Activated CD8-positive, alpha-beta T cell treated with anti-CD3 and anti-CD28 coated beads, Interleukin-2, amount 10 ng/mL, durations not matched to agents 7 days and 5 days (primary cell): ENCODE data around the gene CHTF8. TPM values are rescaled to one million over a fixed set of nuclear protein-coding genes. Genes with fewer than 3 reads are reported as not detected.
A peak's percentile ranks its signal among the peaks of the same experiment; 100 is the strongest.

Experiments used
- ATAC-seq: fragments of 150-1000 bp; cut with Tn5 transposase; one replicate; pipeline ENCODE4 v1.10.0; 2021; ENCODE audit warnings: moderate library complexity
- CTCF ChIA-PET: fragments of 350-600 bp; sonication (Branson Sonifier 250); formaldehyde crosslinking; loops from one replicate; lab custom pipeline; 2021; ENCODE audit warnings: antibody characterized with exemption; lab: Charles Lee
- POLR2A ChIA-PET: fragments of 350-600 bp; sonication (Branson Sonifier 250); formaldehyde crosslinking; loops from one replicate; lab custom pipeline; 2021; ENCODE audit warnings: antibody characterized with exemption; lab: Charles Lee
- DNase-seq: peaks from one replicate; pipeline ENCODE4 v3.0.0-alpha.2; 2020
- H3K27ac Mint-ChIP-seq: one replicate; pipeline ENCODE4 v1.8.0; 2021; ENCODE audit warnings: mild to moderate bottlenecking, mixed read lengths
- H3K27me3 Mint-ChIP-seq: one replicate; pipeline ENCODE4 v1.8.0; 2021; ENCODE audit warnings: low read depth, mixed read lengths
- H3K36me3 Mint-ChIP-seq: one replicate; pipeline ENCODE4 v1.8.0; 2021; ENCODE audit warnings: low read depth, mixed read lengths
- H3K4me1 Mint-ChIP-seq: one replicate; pipeline ENCODE4 v1.8.0; 2021; ENCODE audit warnings: low read depth, mixed read lengths
- H3K4me3 Mint-ChIP-seq: one replicate; pipeline ENCODE4 v1.8.0; 2021; ENCODE audit warnings: mild to moderate bottlenecking, mixed read lengths
- H3K9me3 Mint-ChIP-seq: one replicate; pipeline ENCODE4 v1.8.0; 2022; ENCODE audit warnings: mixed read lengths; ENCODE audit not compliant: insufficient read depth
- total RNA-seq, 2 experiments: library from RNA; stranded (reverse); gene quantifications; one replicate each; pipeline ENCODE4 v1.2.3, GENCODE V29; 2021

The CHTF8 gene
- total RNA-seq, 2 experiments from 2014 or later = 132 to 143 TPM

DNA sequence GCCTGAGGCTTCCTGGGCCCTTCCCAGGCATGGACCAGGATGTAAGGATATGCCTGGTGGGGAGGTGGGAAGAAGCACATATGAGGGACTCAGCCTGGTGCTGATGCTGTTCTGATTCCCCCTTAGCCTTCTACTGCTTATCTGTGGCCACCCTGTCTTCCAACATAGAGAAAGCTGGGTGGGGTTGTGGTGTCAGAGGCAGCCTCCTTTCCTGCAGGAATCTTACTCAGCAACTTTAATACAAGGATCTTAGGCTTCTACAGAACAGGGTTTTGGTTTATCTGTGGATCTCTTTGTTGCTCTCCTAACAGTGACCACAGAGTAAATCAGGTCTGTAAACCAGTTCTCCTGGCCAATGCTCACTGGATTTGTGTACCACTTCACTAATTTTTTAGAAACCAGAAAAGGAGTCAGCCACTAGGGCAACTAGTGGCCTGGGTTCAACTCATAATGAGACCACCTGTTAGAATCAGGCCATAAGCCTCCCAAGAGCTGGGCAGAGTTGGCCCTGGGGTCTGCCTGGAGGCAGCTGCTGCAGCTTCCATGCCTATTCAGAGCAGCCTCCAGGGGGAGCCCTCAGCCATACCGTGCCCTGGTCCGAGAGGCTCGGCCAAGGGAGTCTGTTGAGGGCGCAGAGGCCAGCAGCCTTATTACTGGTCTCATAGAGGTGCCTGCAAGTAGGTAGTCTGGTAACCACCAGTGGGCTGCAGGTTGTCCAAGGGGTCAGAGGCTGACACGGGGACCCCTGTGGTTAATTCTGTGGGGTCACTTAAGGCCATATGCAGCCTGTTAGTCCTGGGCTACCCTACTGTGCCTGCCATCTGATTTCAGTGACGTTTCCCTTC is 19.9 kb downstream of the CHTF8 start:
- peak; percentile 72 for ATAC-seq
- CTCF ChIA-PET = interaction anchor here (0.6 to 4.5 kb wide), 11 partner anchors 8 to 522 kb away, joined by 3 to 49 read pairs (median 4); no protein-coding TSS in a partner anchor
- no peak overlapping the region for H3K27ac Mint-ChIP-seq
- POLR2A ChIA-PET = no interaction called here
- H3K9me3 Mint-ChIP-seq = no peaks in the 10 kb centered on the region
- H3K36me3 Mint-ChIP-seq = peaks cover 4% of the 10 kb centered on the region
- peaks cover 8% of the 10 kb centered on the region for H3K4me1 Mint-ChIP-seq
- peak; percentile 61 for DNase-seq
- H3K4me3 Mint-ChIP-seq = no peak overlapping the region
- H3K27me3 Mint-ChIP-seq = peaks cover 8% of the 10 kb centered on the region

DNA sequence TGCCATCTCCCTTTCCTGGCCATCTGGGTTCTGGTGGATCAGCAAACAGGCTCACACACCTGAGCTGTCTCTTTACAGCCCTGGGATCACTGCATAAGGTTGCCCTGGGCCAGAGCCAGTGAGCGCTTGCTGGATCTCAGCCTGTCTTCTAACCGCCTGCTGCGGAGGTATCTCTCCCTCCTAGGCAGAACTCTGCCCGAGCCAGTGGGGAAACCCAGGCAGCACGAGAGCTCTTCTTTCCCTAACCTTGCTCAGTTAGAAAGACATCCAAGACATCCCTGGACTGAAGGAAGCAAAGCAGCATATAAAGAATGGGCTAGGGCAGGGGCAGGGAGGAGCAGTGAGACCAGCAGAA is 20.5 kb downstream of the CHTF8 start:
- Mint-ChIP-seq H3K36me3 (peaks cover 3% of the 10 kb centered on the region), H3K27me3 (peaks cover 13% of the 10 kb centered on the region), H3K4me3 (no peak overlapping the region), H3K27ac (no peak overlapping the region), H3K4me1 (peaks cover 9% of the 10 kb centered on the region), H3K9me3 (no peaks in the 10 kb centered on the region)
- CTCF ChIA-PET = interaction anchor here (0.8 to 4.5 kb wide), 4 partner anchors 9 to 61 kb away, joined by 3 to 49 read pairs (median 4); no protein-coding TSS in a partner anchor
- ATAC-seq (no peak), DNase-seq (no peak)
- POLR2A ChIA-PET = no interaction called here

DNA sequence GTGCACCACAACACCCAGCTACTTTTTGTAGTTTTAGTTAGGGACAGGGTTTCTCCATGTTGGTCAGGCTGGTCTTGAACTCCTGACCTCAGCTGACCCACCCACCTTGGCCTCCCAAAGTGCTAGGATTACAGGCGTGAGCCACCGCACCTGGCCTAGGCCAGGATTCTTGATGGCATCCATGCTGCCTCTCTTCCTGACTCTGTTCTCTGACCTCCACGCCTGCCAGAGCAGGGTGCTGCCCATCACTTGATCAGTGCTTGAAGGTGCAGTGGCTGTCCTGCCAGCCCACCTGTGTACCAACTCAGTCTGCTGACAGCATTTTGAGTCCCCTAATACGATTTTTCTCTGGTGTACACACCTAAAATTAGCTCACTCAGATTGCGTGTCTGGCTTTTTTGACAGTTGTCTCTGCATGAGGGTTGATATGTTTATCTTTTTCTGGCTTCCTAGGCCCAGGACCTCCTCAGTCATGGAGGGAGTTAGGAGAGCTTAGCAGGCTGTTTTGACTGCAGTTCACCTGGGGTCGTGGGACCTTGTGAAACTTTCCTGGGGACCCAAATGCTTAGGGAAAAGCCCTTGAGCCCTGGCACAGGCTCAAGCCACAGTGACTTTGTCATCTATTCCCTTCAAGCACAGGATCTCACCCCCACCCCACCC is 21.0 kb downstream of the CHTF8 start:
- Mint-ChIP-seq H3K36me3 (peaks cover 3% of the 10 kb centered on the region), H3K27ac (no peak overlapping the region), H3K4me1 (peaks cover 11% of the 10 kb centered on the region), H3K9me3 (no peaks in the 10 kb centered on the region), H3K27me3 (peaks cover 15% of the 10 kb centered on the region), H3K4me3 (no peak overlapping the region)
- no peak for ATAC-seq
- ChIA-PET POLR2A (interaction anchor here (0.6 kb wide), 1 partner anchor 28 kb away, joined by 3 read pairs; no protein-coding TSS in a partner anchor), CTCF (interaction anchor here (1.0 to 4.5 kb wide), 3 partner anchors 13 to 61 kb away, joined by 3 to 49 read pairs (median 3); no protein-coding TSS in a partner anchor)
- no peak for DNase-seq

DNA sequence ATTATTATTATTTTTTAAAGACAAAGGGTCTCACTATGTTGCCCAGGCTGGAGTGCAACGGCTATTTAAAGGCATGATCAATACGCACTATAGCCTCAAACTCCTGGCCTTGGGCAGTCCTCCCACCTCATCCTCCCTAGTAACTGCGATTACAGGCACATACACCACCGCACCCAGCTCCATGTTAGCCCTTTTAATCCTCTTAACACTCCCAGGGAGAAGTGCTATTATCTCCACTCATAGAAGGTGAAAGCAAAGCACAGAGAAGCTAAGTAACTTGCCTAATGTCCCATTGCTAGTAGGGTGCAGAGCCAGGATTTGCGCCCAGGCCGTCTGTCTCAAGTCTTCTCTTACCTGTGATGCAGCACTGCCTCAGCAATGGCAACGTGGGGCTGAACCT is 22.0 kb downstream of the CHTF8 start:
- Mint-ChIP-seq H3K9me3 (no peaks in the 10 kb centered on the region), H3K27me3 (peaks cover 19% of the 10 kb centered on the region), H3K36me3 (peaks cover 3% of the 10 kb centered on the region), H3K4me3 (no peak overlapping the region), H3K27ac (no peak overlapping the region), H3K4me1 (peaks cover 15% of the 10 kb centered on the region)
- DNase-seq = no peak
- no peak for ATAC-seq
- POLR2A ChIA-PET = no interaction called here
- CTCF ChIA-PET = interaction anchor here (4.5 kb wide), 1 partner anchor 14 kb away, joined by 49 read pairs; no protein-coding TSS in a partner anchor

DNA sequence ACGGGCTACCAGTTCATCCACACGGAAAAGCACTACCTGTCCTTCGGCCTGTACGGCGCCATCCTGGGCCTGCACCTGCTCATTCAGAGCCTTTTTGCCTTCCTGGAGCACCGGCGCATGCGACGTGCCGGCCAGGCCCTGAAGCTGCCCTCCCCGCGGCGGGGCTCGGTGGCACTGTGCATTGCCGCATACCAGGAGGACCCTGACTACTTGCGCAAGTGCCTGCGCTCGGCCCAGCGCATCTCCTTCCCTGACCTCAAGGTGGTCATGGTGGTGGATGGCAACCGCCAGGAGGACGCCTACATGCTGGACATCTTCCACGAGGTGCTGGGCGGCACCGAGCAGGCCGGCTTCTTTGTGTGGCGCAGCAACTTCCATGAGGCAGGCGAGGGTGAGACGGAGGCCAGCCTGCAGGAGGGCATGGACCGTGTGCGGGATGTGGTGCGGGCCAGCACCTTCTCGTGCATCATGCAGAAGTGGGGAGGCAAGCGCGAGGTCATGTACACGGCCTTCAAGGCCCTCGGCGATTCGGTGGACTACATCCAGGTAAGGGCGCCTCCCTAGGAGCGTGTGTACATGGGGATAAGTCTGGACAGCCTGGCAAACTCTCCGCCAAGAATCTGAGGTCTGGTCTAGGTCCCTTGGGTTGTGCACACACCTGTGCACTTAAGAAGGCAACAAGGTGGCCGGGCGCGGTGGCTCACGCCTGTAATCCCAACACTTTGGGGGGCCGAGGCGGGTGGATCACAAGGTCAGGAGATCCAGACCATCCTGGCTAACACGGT is 22.7 kb downstream of the CHTF8 start:
- Mint-ChIP-seq H3K27ac (no peak overlapping the region), H3K4me3 (no peak overlapping the region), H3K4me1 (peaks cover 18% of the 10 kb centered on the region), H3K36me3 (peaks cover 3% of the 10 kb centered on the region), H3K27me3 (peaks cover 23% of the 10 kb centered on the region), H3K9me3 (no peaks in the 10 kb centered on the region)
- POLR2A ChIA-PET = interaction anchor here (0.6 kb wide), 1 partner anchor 37 kb away, joined by 3 read pairs; no protein-coding TSS in a partner anchor
- DNase-seq (no peak), ATAC-seq (no peak)
- CTCF ChIA-PET = interaction anchor here (4.5 kb wide), 1 partner anchor 14 kb away, joined by 49 read pairs; no protein-coding TSS in a partner anchor

DNA sequence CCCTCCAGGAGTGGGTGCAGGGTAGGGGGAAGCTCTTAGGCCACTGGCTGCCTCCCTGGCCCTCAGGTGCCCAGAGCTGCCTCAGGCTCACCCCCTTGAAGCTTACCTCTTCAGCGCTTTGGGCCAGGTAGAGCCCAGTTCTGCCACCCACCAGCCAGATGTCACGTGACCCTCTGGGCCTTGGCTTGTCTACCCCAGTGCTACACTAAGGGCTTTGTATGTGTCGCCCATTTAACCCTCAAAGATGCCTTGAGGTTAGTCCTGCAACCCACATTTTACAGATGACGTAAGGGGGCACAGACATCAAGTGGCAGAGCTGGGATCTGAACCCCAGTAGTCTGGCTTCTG is 23.5 kb downstream of the CHTF8 start:
- Mint-ChIP-seq H3K4me1 (peaks cover 20% of the 10 kb centered on the region), H3K9me3 (no peaks in the 10 kb centered on the region), H3K27me3 (peaks cover 25% of the 10 kb centered on the region), H3K36me3 (peaks cover 3% of the 10 kb centered on the region), H3K4me3 (no peak overlapping the region), H3K27ac (no peak overlapping the region)
- POLR2A ChIA-PET = interaction anchor here (0.5 kb wide), 1 partner anchor 23 kb away, joined by 5 read pairs; no protein-coding TSS in a partner anchor
- DNase-seq (no peak), ATAC-seq (no peak)
- CTCF ChIA-PET = no interaction called here

DNA sequence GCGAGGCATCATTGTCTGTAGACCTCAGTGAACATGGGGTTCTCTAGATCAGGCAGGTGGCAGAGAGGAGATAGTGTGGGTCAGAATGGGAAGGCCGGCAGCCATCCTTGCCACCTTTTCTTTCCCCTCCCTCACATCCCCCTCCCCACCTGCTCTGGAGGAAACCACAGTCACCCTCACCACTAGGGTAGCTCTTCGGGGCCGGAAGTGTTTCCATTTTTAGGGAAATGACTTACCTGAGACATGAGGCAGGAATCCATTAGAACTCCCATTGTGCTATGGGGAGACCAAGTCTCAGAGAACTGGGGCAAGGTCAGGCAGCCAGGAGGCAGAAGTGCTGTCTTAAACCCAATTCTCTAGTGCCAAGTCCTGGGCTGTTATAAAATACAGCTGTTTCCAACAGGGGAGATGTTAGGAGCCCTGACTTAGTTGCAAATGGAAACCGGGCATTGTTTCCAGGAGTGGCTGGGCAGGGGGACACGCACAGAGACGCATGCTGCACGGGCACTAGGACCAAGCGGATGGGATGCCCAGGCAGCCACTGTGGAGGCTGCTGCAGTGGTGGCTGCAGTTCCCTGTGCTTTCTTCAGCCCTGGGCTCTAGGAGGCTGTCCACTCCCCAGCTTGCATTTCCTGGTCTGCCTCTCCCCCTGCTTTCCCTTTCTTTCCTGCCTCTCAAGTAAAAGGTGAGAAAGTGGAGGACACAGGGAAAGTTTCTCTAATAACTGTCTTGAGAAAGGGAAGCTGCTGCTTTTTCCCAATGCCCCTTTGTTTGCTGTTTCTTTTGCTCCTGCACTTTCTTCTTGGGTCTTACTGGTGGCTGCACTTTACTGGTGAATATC is 24.1 kb downstream of the CHTF8 start:
- ATAC-seq (no peak), DNase-seq (no peak)
- CTCF ChIA-PET = interaction anchor here (1.2 to 1.4 kb wide), 3 partner anchors 15 to 587 kb away, joined by 3 to 5 read pairs (median 5); no protein-coding TSS in a partner anchor
- Mint-ChIP-seq H3K4me1 (peaks cover 20% of the 10 kb centered on the region), H3K27ac (no peak overlapping the region), H3K4me3 (no peak overlapping the region), H3K9me3 (no peaks in the 10 kb centered on the region), H3K36me3 (peaks cover 3% of the 10 kb centered on the region), H3K27me3 (peaks cover 29% of the 10 kb centered on the region)
- POLR2A ChIA-PET = no interaction called here

DNA sequence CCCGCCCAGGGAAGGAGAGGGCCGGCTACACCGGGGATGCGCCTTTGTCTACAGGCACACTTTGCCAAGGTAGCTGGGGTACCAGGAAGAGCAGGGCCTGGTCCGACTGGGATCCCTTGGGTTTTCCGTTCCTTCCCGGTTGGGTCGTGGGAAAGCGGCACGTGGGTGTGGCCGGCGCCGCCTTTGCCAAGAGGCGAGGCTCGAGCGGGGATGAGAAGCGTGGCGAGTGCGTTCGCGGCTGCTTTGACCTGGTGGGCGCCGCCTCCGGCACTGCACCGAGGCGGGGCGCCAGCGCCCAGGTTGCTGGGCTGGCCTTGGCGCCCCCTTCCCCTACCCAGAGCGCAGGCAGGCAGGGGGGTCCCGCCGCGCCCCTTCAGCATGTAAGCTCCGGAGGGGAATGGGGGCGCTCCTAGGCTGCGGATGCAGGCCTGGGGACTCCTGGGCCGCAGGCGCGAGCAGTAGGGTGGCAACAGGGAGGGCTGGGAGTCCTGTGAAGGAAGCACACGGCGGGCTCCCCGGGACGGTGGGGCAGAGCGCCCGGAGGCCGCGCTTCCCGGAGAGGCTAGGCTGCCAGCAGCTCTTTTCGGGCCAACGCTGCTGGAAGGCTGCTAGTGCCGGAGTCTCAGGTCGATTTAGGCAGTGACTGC is 24.9 kb downstream of the CHTF8 start:
- DNase-seq (no peak), ATAC-seq (no peak)
- Mint-ChIP-seq H3K36me3 (peaks cover 3% of the 10 kb centered on the region), H3K27me3 (peaks cover 35% of the 10 kb centered on the region), H3K27ac (no peak overlapping the region), H3K4me3 (peak overlapping the region; percentile 40), H3K9me3 (no peaks in the 10 kb centered on the region), H3K4me1 (peaks cover 20% of the 10 kb centered on the region)
- ChIA-PET CTCF (interaction anchor here (1.2 to 1.4 kb wide), 3 partner anchors 16 to 587 kb away, joined by 3 to 5 read pairs (median 5); no protein-coding TSS in a partner anchor), POLR2A (no interaction called here)

DNA sequence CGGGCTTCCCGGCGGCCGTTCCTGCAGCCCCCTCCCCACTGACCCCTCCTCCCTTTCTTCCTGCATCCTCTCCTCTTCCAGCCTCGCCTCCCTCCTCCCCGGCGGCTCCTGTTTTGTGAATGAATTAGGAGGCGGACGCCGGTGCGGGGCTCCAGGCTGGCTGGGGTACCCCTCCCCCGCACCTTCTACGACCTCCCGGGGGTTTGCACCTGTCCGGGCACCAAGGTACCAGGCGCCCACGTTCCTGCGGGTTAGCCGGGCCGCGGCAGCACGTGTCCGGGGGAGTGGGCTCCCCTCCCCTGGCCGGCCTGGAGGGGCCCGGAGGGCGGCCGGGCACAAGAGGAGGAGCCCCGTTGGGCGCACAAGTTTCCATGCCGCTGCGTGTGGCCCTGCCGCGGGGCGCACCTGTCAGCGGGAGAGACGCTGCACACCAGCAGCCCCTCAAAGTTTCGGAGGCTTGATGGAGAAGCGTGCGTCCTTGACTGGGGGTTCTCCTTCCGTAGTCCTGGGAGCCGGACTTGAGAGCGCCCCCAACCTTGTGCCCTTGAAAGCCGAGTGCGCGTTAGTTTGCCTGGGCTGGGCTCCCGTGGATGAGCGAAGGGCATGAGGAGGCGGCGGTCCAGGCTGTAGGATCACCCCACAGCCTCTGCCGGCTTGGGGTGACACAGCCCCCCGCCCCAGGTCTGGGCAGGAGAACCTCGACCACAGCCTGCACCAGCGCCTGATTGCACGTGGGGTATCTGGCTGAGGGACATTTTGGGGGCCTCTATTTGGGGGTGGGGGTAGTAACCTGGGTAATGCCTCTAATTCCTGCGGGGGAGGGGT is 25.7 kb downstream of the CHTF8 start:
- H3K36me3 Mint-ChIP-seq = peaks cover 3% of the 10 kb centered on the region
- H3K4me1 Mint-ChIP-seq = peaks cover 20% of the 10 kb centered on the region
- no peak overlapping the region for H3K27ac Mint-ChIP-seq
- ATAC-seq (peak; percentile 17), DNase-seq (no peak)
- peak overlapping the region; percentile 40 for H3K4me3 Mint-ChIP-seq
- ChIA-PET POLR2A (interaction anchor here (1.2 kb wide), 1 partner anchor 25 kb away, joined by 5 read pairs; no protein-coding TSS in a partner anchor), CTCF (interaction anchor here (1.1 to 2.1 kb wide), 6 partner anchors 17 to 516 kb away, joined by 3 to 10 read pairs (median 6); partner anchors contain the start of genes CHTF8 and UTP4)
- H3K27me3 Mint-ChIP-seq = peaks cover 35% of the 10 kb centered on the region
- H3K9me3 Mint-ChIP-seq = no peaks in the 10 kb centered on the region
